H1 (cell line): ENCODE data around the gene RLN1. TPM values are rescaled to one million over a fixed set of nuclear protein-coding genes. Genes with fewer than 3 reads are reported as not detected.

Experiments
- SRF ChIP-seq: IDR thresholded peaks from 2 replicates; pipeline ENCODE4 v1.6.1; 2011; ENCODE audit warnings: mild to moderate bottlenecking, low read depth, low read length, moderate library complexity
- polyA plus RNA-seq, 7 experiments: library from polyadenylated mRNA; depleted of rRNA in 3 of 7; stranded (reverse) in 5 of 7; unstranded in 2 of 7; fragments of >200 nt in 5 of 7; fragments of 200-250 nt in 2 of 7; gene quantifications; 1 replicate in 5 of 7; 2 replicates in 1 of 7; 4 replicates in 1 of 7; pipeline versions ENCODE4 v1.2.1 to v1.2.3, GENCODE V29; 2011 to 2013; ENCODE audit warnings: missing spikeins in 2 of 7, mixed read lengths in 2 of 7
- total RNA-seq: library from RNA; stranded (reverse); fragmentation: NEBNext Ultra II Directional; extraction: Animal tissue kit (Norgen Biotek cat#: 25700); gene quantifications from 2 replicates; pipeline ENCODE4 v1.2.1, GENCODE V29; 2021
- TF ChIP-seq, protein P1 (sequence below): IDR thresholded peaks from 2 replicates; pipeline ENCODE4 v1.6.1; 2011; ENCODE audit warnings: low read depth, mild to moderate bottlenecking, low read length; ENCODE audit not compliant: insufficient read depth

The RLN1 gene
- total and polyA plus RNA-seq, 2 of the 8 experiments (the other 6 are each of a cell fraction or from before 2014, with no cell fraction given): 0.51 to 0.80 TPM

DNA sequence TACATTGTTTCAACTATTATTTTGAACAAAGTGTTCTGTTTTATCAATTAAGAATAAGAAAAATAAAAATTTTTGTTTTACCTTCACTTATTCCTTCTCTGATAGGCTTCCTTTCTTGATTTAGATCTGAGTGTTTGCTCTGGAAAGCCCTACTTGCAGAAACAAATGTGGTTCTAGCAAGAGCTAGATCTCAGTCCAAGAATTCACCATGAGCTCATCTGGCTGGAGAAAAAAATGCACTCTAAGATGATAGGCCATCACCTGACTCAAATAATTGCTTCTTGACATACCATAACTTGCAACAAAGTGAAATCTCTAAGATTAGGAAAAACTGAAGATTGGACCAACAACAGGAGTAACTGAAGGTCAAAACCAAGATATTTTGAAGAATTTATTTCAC, 28.8 kb downstream of the RLN1 start (continued):
- TF ChIP-seq, protein P1, sequence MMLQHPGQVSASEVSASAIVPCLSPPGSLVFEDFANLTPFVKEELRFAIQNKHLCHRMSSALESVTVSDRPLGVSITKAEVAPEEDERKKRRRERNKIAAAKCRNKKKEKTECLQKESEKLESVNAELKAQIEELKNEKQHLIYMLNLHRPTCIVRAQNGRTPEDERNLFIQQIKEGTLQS: no peak
- no peak for TF ChIP-seq SRF
